ENCODE data around the gene GIMAP4. TPM values are rescaled to one million over a fixed set of nuclear protein-coding genes. Genes with fewer than 3 reads are reported as not detected.

Gene GIMAP4
- total and polyA plus RNA-seq, 7 experiments from 2014 or later: 74.9 to 762 (median 406) TPM

DNA sequence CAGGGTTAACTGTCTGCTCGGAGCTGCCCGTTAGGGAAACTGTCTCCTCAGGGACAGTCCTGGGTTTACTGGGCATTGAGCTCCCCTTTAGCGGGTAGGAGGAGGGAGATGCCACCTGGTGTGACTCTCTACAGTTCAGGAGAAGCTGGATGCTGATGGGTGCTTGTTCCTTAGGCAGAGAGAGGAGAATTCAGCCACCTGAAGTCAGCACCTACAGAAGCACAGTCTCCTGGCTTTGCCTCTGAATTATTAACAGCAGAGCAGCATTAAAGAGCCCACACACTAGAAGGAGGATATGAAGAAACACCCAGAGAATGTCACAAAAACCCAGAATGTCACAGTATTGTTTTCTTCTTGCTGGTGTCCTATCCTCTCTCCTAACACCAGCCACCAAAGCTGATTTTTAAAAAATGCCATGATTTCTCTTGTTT lies 696 bp downstream of the GIMAP4 start:
- peaks cover 29 to 38% (median 33%) of the 10 kb centered on the region in 3 experiments for H3K36me3 ChIP-seq (ENCODE audit: control insufficient read depth in 2 of 3, insufficient read depth in 3 of 3, low read length in 3 of 3)
- Mint-ChIP-seq H3K4me3 (peak overlapping the region; percentile 87 to 99 (median 96)), H3K36me3 (peaks cover 38 to 63% (median 56%) of the 10 kb centered on the region in 5 donors), H3K4me1 (peaks cover 41 to 81% (median 70%) of the 10 kb centered on the region in 7 donors), H3K27ac (peak overlapping the region; percentile 92 to 99 (median 97)), H3K27me3 (no peaks in the 10 kb centered on the region), H3K9me3 (peaks cover 6 to 45% (median 36%) of the 10 kb centered on the region in 11 donors)
- H3K4me1 ChIP-seq (ENCODE audit: control insufficient read depth in 2 of 2, insufficient read depth in 2 of 2, low read length in 2 of 2): peaks cover 37 to 66% of the 10 kb centered on the region in 2 donors
- DNase-seq (peak in 4 of 9 donors; percentile 37 to 51 (median 42)), ATAC-seq (peak; percentile 38)
- peaks cover 11 to 30% (median 30%) of the 10 kb centered on the region in 3 experiments for H3K9me3 ChIP-seq (ENCODE audit: control insufficient read depth in 2 of 3, low read length in 3 of 3)
- H3K27ac ChIP-seq (ENCODE audit: low read depth, low read length): peak overlapping the region; percentile 84
- POLR2A ChIA-PET: interaction anchor here (0.7 to 16.1 kb wide), 46 partner anchors 8 to 245 kb away, joined by 3 to 526 read pairs (median 10); partner anchors contain the start of genes ACTR3C, GIMAP1, GIMAP2 and GIMAP5
- H3K27me3 ChIP-seq (ENCODE audit: control insufficient read depth in 2 of 2, insufficient read depth in 2 of 2, low read length in 2 of 2): no peaks in the 10 kb centered on the region
- intact Hi-C loops (cut with micrococcal nuclease): loop anchor here (1.0 to 10.0 kb wide), 18 partner anchors 15 to 283 kb away; partner anchors contain the start of genes GIMAP1 (in 2 of the 2), GIMAP5 (in 2 of the 2), GIMAP8 (in 2 of the 2) and GIMAP2 (in 1 of the 2)
- CTCF ChIA-PET: interaction anchor here (0.5 to 6.2 kb wide), 27 partner anchors 15 to 188 kb away, joined by 3 to 56 read pairs (median 5); partner anchors contain the start of genes GIMAP1, GIMAP6, GIMAP7 and GIMAP8
- H3K4me3 ChIP-seq (ENCODE audit: low read length): peak overlapping the region; percentile 92

- peak overlapping the region; percentile 84 for H3K27ac ChIP-seq (ENCODE audit: low read depth, low read length)
- H3K4me3 ChIP-seq (ENCODE audit: low read length): peak overlapping the region; percentile 92
- Mint-ChIP-seq H3K36me3 (peaks cover 46 to 67% (median 64%) of the 10 kb centered on the region in 5 donors), H3K9me3 (peaks cover 6 to 53% (median 45%) of the 10 kb centered on the region in 11 donors), H3K4me1 (peaks cover 33 to 79% (median 70%) of the 10 kb centered on the region in 7 donors), H3K4me3 (peak overlapping the region; percentile 87 to 99 (median 96)), H3K27ac (peak overlapping the region; percentile 92 to 99 (median 97)), H3K27me3 (no peaks in the 10 kb centered on the region)
- intact Hi-C loops (cut with micrococcal nuclease): loop anchor here (1.0 to 10.0 kb wide), 16 partner anchors 50 to 284 kb away; partner anchors contain the start of genes GIMAP1 (in 2 of the 2), GIMAP5 (in 2 of the 2), GIMAP2 (in 1 of the 2) and GIMAP7 (in 1 of the 2)
- DNase-seq: peak in 7 of 9 donors; percentile 31 to 64 (median 50)
- ChIA-PET CTCF (interaction anchor here (1.1 to 6.2 kb wide), 16 partner anchors 22 to 187 kb away, joined by 3 to 56 read pairs (median 6); partner anchors contain the start of genes GIMAP1, GIMAP6, GIMAP7 and GIMAP8), POLR2A (interaction anchor here (0.5 to 16.1 kb wide), 40 partner anchors 8 to 247 kb away, joined by 3 to 526 read pairs (median 12); partner anchors contain the start of genes ACTR3C, GIMAP1, GIMAP2 and GIMAP5)
- H3K4me1 ChIP-seq (ENCODE audit: control insufficient read depth in 2 of 2, insufficient read depth in 2 of 2, low read length in 2 of 2): peaks cover 29 to 58% of the 10 kb centered on the region in 2 donors
- no peaks in the 10 kb centered on the region for H3K27me3 ChIP-seq (ENCODE audit: control insufficient read depth in 2 of 2, insufficient read depth in 2 of 2, low read length in 2 of 2)
- peaks cover 11 to 38% (median 38%) of the 10 kb centered on the region in 3 experiments for H3K9me3 ChIP-seq (ENCODE audit: control insufficient read depth in 2 of 3, low read length in 3 of 3)
- H3K36me3 ChIP-seq (ENCODE audit: control insufficient read depth in 2 of 3, insufficient read depth in 3 of 3, low read length in 3 of 3): peaks cover 35 to 45% (median 36%) of the 10 kb centered on the region in 3 experiments
- ATAC-seq: peak; percentile 60
Measured at GRCh38 chr7:150568714-150569113, 1.5 kb downstream of the GIMAP4 start.

- no peaks in the 10 kb centered on the region for H3K27me3 Mint-ChIP-seq
- ChIA-PET POLR2A (interaction anchor here (0.5 to 16.1 kb wide), 35 partner anchors 7 to 247 kb away, joined by 3 to 526 read pairs (median 24); partner anchors contain the start of genes GIMAP1, GIMAP2, GIMAP5 and GIMAP6), CTCF (interaction anchor here (0.7 to 6.2 kb wide), 16 partner anchors 34 to 187 kb away, joined by 3 to 56 read pairs (median 6); partner anchors contain the start of genes GIMAP1, GIMAP6, GIMAP7 and GIMAP8)
- Histone ChIP-seq H3K36me3 (ENCODE audit: control insufficient read depth in 2 of 3, insufficient read depth in 3 of 3, low read length in 3 of 3) (peaks cover 35 to 50% (median 36%) of the 10 kb centered on the region in 3 experiments), H3K9me3 (ENCODE audit: control insufficient read depth in 2 of 3, low read length in 3 of 3) (peaks cover 11 to 43% (median 40%) of the 10 kb centered on the region in 3 experiments), H3K27ac (ENCODE audit: low read depth, low read length) (peak overlapping the region; percentile 84), H3K27me3 (ENCODE audit: control insufficient read depth in 2 of 2, insufficient read depth in 2 of 2, low read length in 2 of 2) (no peaks in the 10 kb centered on the region), H3K4me3 (ENCODE audit: low read length) (peak overlapping the region; percentile 92), H3K4me1 (ENCODE audit: control insufficient read depth in 2 of 2, insufficient read depth in 2 of 2, low read length in 2 of 2) (peaks cover 25 to 51% of the 10 kb centered on the region in 2 donors)
- intact Hi-C loops (cut with micrococcal nuclease): loop anchor here in 1 of 2 donors (1.0 to 10.0 kb wide), 6 partner anchors 51 to 285 kb away; partner anchors contain the start of genes GIMAP1 and GIMAP5
- DNase-seq (no peak), ATAC-seq (no peak)
- H3K9me3 Mint-ChIP-seq: peaks cover 6 to 60% (median 52%) of the 10 kb centered on the region in 11 donors
- peak overlapping the region; percentile 87 to 99 (median 96) for H3K4me3 Mint-ChIP-seq
- peaks cover 28 to 76% (median 66%) of the 10 kb centered on the region in 7 donors for H3K4me1 Mint-ChIP-seq
- H3K27ac Mint-ChIP-seq: peak overlapping the region; percentile 92 to 99 (median 97)
- H3K36me3 Mint-ChIP-seq: peaks cover 49 to 73% (median 68%) of the 10 kb centered on the region in 5 donors
Measured at GRCh38 chr7:150569245-150569955, 2.2 kb downstream of the GIMAP4 start.

- CTCF ChIA-PET: interaction anchor here (0.5 to 6.2 kb wide), 7 partner anchors 50 to 184 kb away, joined by 3 to 56 read pairs (median 5); partner anchors contain the start of genes GIMAP1 and GIMAP8
- no peaks in the 10 kb centered on the region for H3K27me3 ChIP-seq (ENCODE audit: control insufficient read depth in 2 of 2, insufficient read depth in 2 of 2, low read length in 2 of 2)
- H3K27ac Mint-ChIP-seq: peak overlapping the region; percentile 59 to 97 (median 93)
- peaks cover 26 to 71% (median 55%) of the 10 kb centered on the region in 7 donors for H3K4me1 Mint-ChIP-seq
- H3K36me3 Mint-ChIP-seq: peaks cover 49 to 87% (median 77%) of the 10 kb centered on the region in 5 donors
- peak overlapping the region; percentile 84 for H3K27ac ChIP-seq (ENCODE audit: low read depth, low read length)
- H3K4me3 ChIP-seq (ENCODE audit: low read length): peak overlapping the region; percentile 92
- H3K4me3 Mint-ChIP-seq: peak overlapping the region; percentile 87 to 99 (median 96)
- peaks cover 35 to 50% (median 36%) of the 10 kb centered on the region in 3 experiments for H3K36me3 ChIP-seq (ENCODE audit: control insufficient read depth in 2 of 3, insufficient read depth in 3 of 3, low read length in 3 of 3)
- peaks cover 11 to 43% (median 40%) of the 10 kb centered on the region in 3 experiments for H3K9me3 ChIP-seq (ENCODE audit: control insufficient read depth in 2 of 3, low read length in 3 of 3)
- peaks cover 12 to 39% of the 10 kb centered on the region in 2 donors for H3K4me1 ChIP-seq (ENCODE audit: control insufficient read depth in 2 of 2, insufficient read depth in 2 of 2, low read length in 2 of 2)
- H3K9me3 Mint-ChIP-seq: peaks cover 6 to 74% (median 62%) of the 10 kb centered on the region in 11 donors
- no peak for ATAC-seq
- POLR2A ChIA-PET: interaction anchor here (0.7 to 16.1 kb wide), 25 partner anchors 9 to 251 kb away, joined by 3 to 526 read pairs (median 64); partner anchors contain the start of genes GIMAP1, GIMAP2, GIMAP5 and GIMAP6
- intact Hi-C loops (cut with micrococcal nuclease): no loop called here
- no peaks in the 10 kb centered on the region for H3K27me3 Mint-ChIP-seq
- no peak for DNase-seq
Measured at GRCh38 chr7:150570556-150571465, 3.6 kb downstream of the GIMAP4 start.

GRCh38 chr7:150572496-150572895 lies 5.3 kb downstream of the GIMAP4 start:
- Mint-ChIP-seq H3K4me1 (peaks cover 20 to 76% (median 61%) of the 10 kb centered on the region in 7 donors), H3K9me3 (peaks cover 9 to 91% (median 76%) of the 10 kb centered on the region in 11 donors), H3K27me3 (no peaks in the 10 kb centered on the region), H3K36me3 (peaks cover 51 to 99% (median 88%) of the 10 kb centered on the region in 5 donors), H3K27ac (peak overlapping the region in 7 of 9 donors; percentile 16 to 84 (median 67)), H3K4me3 (peak overlapping the region; percentile 12 to 90 (median 50))
- Histone ChIP-seq H3K4me3 (ENCODE audit: low read length) (peak overlapping the region; percentile 37), H3K36me3 (ENCODE audit: control insufficient read depth in 2 of 3, insufficient read depth in 3 of 3, low read length in 3 of 3) (peaks cover 35 to 49% (median 36%) of the 10 kb centered on the region in 3 experiments), H3K4me1 (ENCODE audit: control insufficient read depth in 2 of 2, insufficient read depth in 2 of 2, low read length in 2 of 2) (peaks cover 12 to 30% of the 10 kb centered on the region in 2 donors), H3K27me3 (ENCODE audit: control insufficient read depth in 2 of 2, insufficient read depth in 2 of 2, low read length in 2 of 2) (no peaks in the 10 kb centered on the region), H3K9me3 (ENCODE audit: control insufficient read depth in 2 of 3, low read length in 3 of 3) (peaks cover 11 to 43% (median 40%) of the 10 kb centered on the region in 3 experiments), H3K27ac (ENCODE audit: low read depth, low read length) (no peak overlapping the region)
- DNase-seq (no peak), ATAC-seq (no peak)
- CTCF ChIA-PET: interaction anchor here (0.6 kb wide), 2 partner anchors 116 to 121 kb away, joined by 3 to 4 read pairs; no protein-coding TSS in a partner anchor
- intact Hi-C loops (cut with micrococcal nuclease): no loop called here
- POLR2A ChIA-PET: interaction anchor here (0.8 to 16.1 kb wide), 13 partner anchors 8 to 182 kb away, joined by 3 to 526 read pairs (median 71); partner anchors contain the start of genes GIMAP1, GIMAP2, GIMAP5 and GIMAP6
